HepG2 (cell line): ENCODE results near the gene FASLG. TPM values are rescaled to one million over a fixed set of nuclear protein-coding genes. Genes with fewer than 3 reads are reported as not detected.

Source experiments
- ATAC-seq: fragments of 200-7000 bp; cut with Tn5 transposase; 3 replicates; pipeline ENCODE4 v1.9.1; 2020; ENCODE audit warnings: mild to moderate bottlenecking, moderate library complexity
- BruUV-seq: library from RNA; stranded (reverse); fragments of 400-500 nt; replicated peaks from 2 replicates; lab custom pipeline; 2021; lab: Mats Ljungman, UMichigan
- CTCF ChIA-PET: fragments of 300-600 bp; formaldehyde crosslinking; extraction: SDS; loops from one replicate; lab custom pipeline; 2021; ENCODE audit warnings: low total read pairs, inconsistent platforms, low intra/inter-chr PET ratio; lab: Yijun Ruan, JAX
- POLR2A ChIA-PET: fragments of 350-600 bp; sonication (Branson Sonifier 250); formaldehyde crosslinking; loops from one replicate; lab custom pipeline; 2020; ENCODE audit warnings: antibody characterized with exemption, inconsistent platforms; lab: Yijun Ruan, JAX
- DNase-seq: peaks from one replicate; pipeline ENCODE4 v3.0.0-alpha.2; 2015; ENCODE audit warnings: low spot score
- FAIRE-seq: peaks from 3 replicates; lab custom pipeline; 2011; peaks lifted over from hg19 to GRCh38; lab: Jason Lieb, UNC
- H2AFZ ChIP-seq: one replicate; pipeline ENCODE4 v1.6.1; 2011; ENCODE audit warnings: low read length, inconsistent platforms
- H3K27ac ChIP-seq: fragments of 300-600 bp; 3 replicates; pipeline ENCODE4 v1.8.0; 2011; ENCODE audit warnings: mixed run types, mild to moderate bottlenecking, mixed read lengths, low read length, inconsistent platforms; ENCODE audit not compliant: insufficient read depth; ENCODE audit errors: extremely low read length
- H3K27me3 ChIP-seq, 2 experiments: fragments of 200-600 bp in 1 of 2; 2 replicates in 1 of 2; 3 replicates in 1 of 2; pipeline versions ENCODE4 v1.6.0 to v1.8.0; 2011; ENCODE audit warnings: low read length in 2 of 2, mild to moderate bottlenecking in 2 of 2, moderate library complexity in 2 of 2, inconsistent platforms in 1 of 2; ENCODE audit not compliant: insufficient read depth in 2 of 2, control insufficient read depth in 1 of 2
- H3K36me3 ChIP-seq, 2 experiments: fragments of 200-600 bp in 1 of 2; replicated peaks in 1 of 2; 2 replicates in 1 of 2; 3 replicates in 1 of 2; pipeline versions ENCODE4 v1.5.1 to v1.8.0; 2011; ENCODE audit warnings: low read length in 2 of 2, inconsistent platforms in 1 of 2; ENCODE audit not compliant: insufficient read depth in 2 of 2, control insufficient read depth in 1 of 2
- H3K4me1 ChIP-seq: 2 replicates; pipeline ENCODE4 v1.5.1; 2012; ENCODE audit warnings: low read length, inconsistent platforms; ENCODE audit not compliant: insufficient read depth
- H3K4me2 ChIP-seq: 2 replicates; pipeline ENCODE4 v1.6.0; 2011; ENCODE audit warnings: low read depth, low read length, inconsistent platforms
- H3K4me3 ChIP-seq, 3 experiments: fragments of 200-600 bp in 1 of 3; sonication (generic), shearing (Covaris generic) in 1 of 3; replicated peaks in 1 of 3; 2 replicates each; pipeline ENCODE4 v1.5.1; 2011 to 2016; ENCODE audit warnings: low read length in 3 of 3, inconsistent platforms in 2 of 3, low read depth in 2 of 3, mild to moderate bottlenecking in 2 of 3, control low read depth in 1 of 3, mixed read lengths in 1 of 3; ENCODE audit not compliant: insufficient read depth in 1 of 3
- H3K79me2 ChIP-seq: one replicate; pipeline ENCODE4 v1.6.1; 2011; ENCODE audit warnings: low read length, inconsistent platforms; ENCODE audit not compliant: insufficient read depth
- H3K9ac ChIP-seq: 2 replicates; pipeline ENCODE4 v1.6.0; 2011; ENCODE audit warnings: mild to moderate bottlenecking, low read depth, low read length, inconsistent platforms; ENCODE audit not compliant: insufficient read depth
- H3K9me3 ChIP-seq: 2 replicates; pipeline ENCODE4 v1.5.1; 2012; ENCODE audit warnings: mild to moderate bottlenecking, low read length
- H4K20me1 ChIP-seq: 2 replicates; pipeline ENCODE4 v1.6.0; 2011; ENCODE audit warnings: inconsistent platforms, mild to moderate bottlenecking, low read length, moderate library complexity; ENCODE audit not compliant: insufficient read depth
- BRD4 ChIP-seq: sonication (generic); formaldehyde crosslinking; IDR thresholded peaks from 2 replicates; pipeline ENCODE4 v1.4.0; 2020; ENCODE audit warnings: missing genetic modification reagents
- DBP ChIP-seq: sonication (generic); formaldehyde crosslinking; IDR thresholded peaks from 2 replicates; pipeline ENCODE4 v1.4.0; 2020; ENCODE audit warnings: missing genetic modification reagents; ENCODE audit errors: not compliant biosample characterization
- HOXA3 ChIP-seq: sonication (generic); formaldehyde crosslinking; IDR thresholded peaks from 2 replicates; pipeline ENCODE4 v1.5.0; 2020; ENCODE audit warnings: missing genetic modification reagents
- IRF2 ChIP-seq: IDR thresholded peaks from 2 replicates; pipeline ENCODE4 v1.6.1; 2018; ENCODE audit warnings: missing genetic modification reagents, missing compliant biosample characterization
- ISL2 ChIP-seq: sonication (generic); formaldehyde crosslinking; IDR thresholded peaks from 2 replicates; pipeline ENCODE4 v1.5.0; 2020; ENCODE audit warnings: missing genetic modification reagents
- KMT2B ChIP-seq: IDR thresholded peaks from 2 replicates; pipeline ENCODE4 v1.6.1; 2016; ENCODE audit warnings: missing genetic modification reagents, missing compliant biosample characterization
- ZFP82 ChIP-seq: sonication (generic); formaldehyde crosslinking; IDR thresholded peaks from 2 replicates; pipeline ENCODE4 v1.5.1; 2020; ENCODE audit warnings: mild to moderate bottlenecking, missing genetic modification reagents, borderline replicate concordance
- ZNF280B ChIP-seq: sonication (generic); formaldehyde crosslinking; IDR thresholded peaks from 2 replicates; pipeline ENCODE4 v1.5.0; 2020; ENCODE audit warnings: missing genetic modification reagents, mild to moderate bottlenecking, borderline replicate concordance
- ZNF326 ChIP-seq: sonication (generic); formaldehyde crosslinking; IDR thresholded peaks from 2 replicates; pipeline ENCODE4 v1.4.0; 2020; ENCODE audit warnings: missing genetic modification reagents, borderline replicate concordance
- ZNF576 ChIP-seq: sonication (generic); formaldehyde crosslinking; IDR thresholded peaks from 2 replicates; pipeline ENCODE4 v1.4.0; 2020; ENCODE audit warnings: mild to moderate bottlenecking, missing genetic modification reagents
- ZNF775 ChIP-seq: sonication (generic); formaldehyde crosslinking; IDR thresholded peaks from 2 replicates; pipeline ENCODE4 v1.4.0; 2020; ENCODE audit warnings: missing genetic modification reagents, mild to moderate bottlenecking, moderate library complexity, borderline replicate concordance
- ZNF776 ChIP-seq: sonication (generic); formaldehyde crosslinking; IDR thresholded peaks from 2 replicates; pipeline ENCODE4 v1.4.0; 2020; ENCODE audit warnings: mild to moderate bottlenecking, missing genetic modification reagents
- WGBS: methylation state at CpG from one replicate; pipeline ENCODE4 v1.1.6; 2017; ENCODE audit warnings: low lambda C conversion rate; 5-methylcytosine and 5-hydroxymethylcytosine counted together
- in situ Hi-C: cut with HindIII; loops from 2 replicates; pipeline ENCODE4 v1.10.0; 2017; ENCODE audit warnings: low pct_unique_long_range_greater_than_20kb; ENCODE audit not compliant: extremely low pct_ligation_motif_present
- intact Hi-C: fragments of 100-400 bp; cut with micrococcal nuclease; formaldehyde crosslinking; loops from one replicate; pipeline ENCODE4 v1.10.0; 2022; ENCODE audit not compliant: unreplicated experiment
- polyA plus RNA-seq, 8 experiments: library from polyadenylated mRNA; depleted of rRNA in 3 of 8; stranded (reverse) in 7 of 8; unstranded in 1 of 8; fragments of >200 nt; fragmentation: Illumina TruSeq in 4 of 8; extraction: Trizol in 4 of 8; gene quantifications; 2 replicates each; pipeline versions ENCODE4 v1.2.1 to v1.2.3, GENCODE V29; 2011 to 2016; ENCODE audit warnings: low read depth in 4 of 8, missing spikeins in 1 of 8, mixed read lengths in 1 of 8; ENCODE audit not compliant: insufficient read depth in 1 of 8
- total RNA-seq, 5 experiments: library from RNA; depleted of rRNA; stranded (reverse); fragments of >200 nt; fragmentation: Illumina TruSeq; extraction: Trizol; gene quantifications; 2 replicates each; pipeline ENCODE4 v1.2.3, GENCODE V29; 2016; ENCODE audit warnings: low read depth in 1 of 5

FASLG gene
- total and polyA plus RNA-seq, 2 of the 13 experiments (the other 11 are each of a cell fraction or from before 2014, with no cell fraction given): 0.08 TPM; not detected in 1

- Histone ChIP-seq H2AFZ (no peak overlapping the region), H3K4me1 (peaks cover 36% of the 10 kb centered on the region), H3K9ac (no peak overlapping the region), H4K20me1 (no peaks in the 10 kb centered on the region), H3K9me3 (no peaks in the 10 kb centered on the region), H3K4me3 (no peak overlapping the region), H3K4me2 (no peak overlapping the region), H3K27me3 (no peaks in the 10 kb centered on the region), H3K27ac (no peak overlapping the region), H3K79me2 (no peaks in the 10 kb centered on the region), H3K36me3 (no peaks in the 10 kb centered on the region)
- no TSS peak for BruUV-seq
- ChIA-PET CTCF (no interaction called here), POLR2A (no interaction called here)
- ATAC-seq (no peak), FAIRE-seq (no peak), DNase-seq (no peak)
- no peak for TF ChIP-seq KMT2B (CRISPR knock-in tag)
- no peak for TF ChIP-seq HOXA3
- no peak for TF ChIP-seq ZNF576 (CRISPR knock-in tag)
- no peak for TF ChIP-seq ZNF776 (CRISPR knock-in tag)
- TF ChIP-seq DBP (CRISPR knock-in tag): no peak
- TF ChIP-seq IRF2 (CRISPR knock-in tag): no peak
- TF ChIP-seq ISL2 (CRISPR knock-in tag): no peak
- no peak for TF ChIP-seq BRD4 (CRISPR knock-in tag)
- TF ChIP-seq ZNF280B (CRISPR knock-in tag): no peak
- no peak for TF ChIP-seq ZNF326
- TF ChIP-seq ZFP82 (CRISPR knock-in tag): no peak
- no peak for TF ChIP-seq ZNF775 (CRISPR knock-in tag)
- 43% methylated on average over 3 of the region's 3 CpGs for WGBS
- in situ Hi-C loops (no loop called here), intact Hi-C loops (no loop called here)
Measured at GRCh38 chr1:172627702-172628101, 31.2 kb upstream of the FASLG start.
